Thoracic aorta (tissue), 2 donors: ENCODE data around the gene IMPG1. TPM values are rescaled to one million over a fixed set of nuclear protein-coding genes. Genes with fewer than 3 reads are reported as not detected.

ENCODE experiments used
- ATAC-seq: fragments of 150-250 bp; one replicate; pipeline ENCODE4 v1.8.0; 2017; ENCODE audit warnings: low read depth; ENCODE audit not compliant: insufficient number of reproducible peaks, low FRiP score
- DNase-seq: peaks from one replicate; pipeline ENCODE4 v3.0.0-alpha.2; 2020; ENCODE audit warnings: low spot score
- H3K27ac ChIP-seq, 2 donors: fragments of 200-600 bp; sonication (generic); 1 replicate in 1 of 2; 2 replicates in 1 of 2; pipeline ENCODE4 v1.5.1; 2016; ENCODE audit warnings: mild to moderate bottlenecking in 2 of 2, moderate library complexity in 2 of 2
- H3K27me3 ChIP-seq: fragments of 200-600 bp; sonication (generic); replicated peaks from 2 replicates; pipeline ENCODE4 v1.6.0; 2016; ENCODE audit warnings: mild to moderate bottlenecking; ENCODE audit not compliant: insufficient read depth
- H3K36me3 ChIP-seq: fragments of 200-600 bp; sonication (generic); one replicate; pipeline ENCODE4 v1.5.1; 2016
- H3K4me1 ChIP-seq, 2 donors: fragments of 200-600 bp; sonication (generic); 1 replicate in 1 of 2; 2 replicates in 1 of 2; pipeline versions ENCODE4 v1.5.1 to v1.6.0; 2016; ENCODE audit warnings: low read depth in 2 of 2, mild to moderate bottlenecking in 1 of 2; ENCODE audit not compliant: control insufficient read depth in 1 of 2
- H3K4me3 ChIP-seq: fragments of 200-600 bp; sonication (generic); 2 replicates; pipeline ENCODE4 v1.5.1; 2016; ENCODE audit warnings: mild to moderate bottlenecking
- H3K9me3 ChIP-seq: fragments of 200-600 bp; sonication (generic); 2 replicates; pipeline ENCODE4 v1.5.1; 2016
- total RNA-seq, 2 donors: library from RNA; depleted of rRNA; stranded (reverse); fragments of >200 nt; gene quantifications; one replicate each; pipeline versions ENCODE4 v1.1.0 to v1.2.3, GENCODE V29; 2016
- TF ChIP-seq, protein P1 (sequence below): fragments of 200-600 bp; sonication (generic); IDR thresholded peaks from one replicate; pipeline ENCODE4 v1.5.1; 2019; ENCODE audit warnings: antibody characterized with exemption

IMPG1 gene
- total RNA-seq, 2 donors from 2014 or later, result not detected

GRCh38 chr6:75941509-75941908, 131.0 kb downstream of the IMPG1 start:
- H3K4me3 ChIP-seq, result no peak overlapping the region
- ATAC-seq (no peak), DNase-seq (no peak)
- H3K27ac ChIP-seq, result no peak overlapping the region
- H3K4me1 ChIP-seq, result no peaks in the 10 kb centered on the region
- no peaks in the 10 kb centered on the region for H3K36me3 ChIP-seq
- no peaks in the 10 kb centered on the region for H3K27me3 ChIP-seq
- no peaks in the 10 kb centered on the region for H3K9me3 ChIP-seq
- TF ChIP-seq, protein P1, sequence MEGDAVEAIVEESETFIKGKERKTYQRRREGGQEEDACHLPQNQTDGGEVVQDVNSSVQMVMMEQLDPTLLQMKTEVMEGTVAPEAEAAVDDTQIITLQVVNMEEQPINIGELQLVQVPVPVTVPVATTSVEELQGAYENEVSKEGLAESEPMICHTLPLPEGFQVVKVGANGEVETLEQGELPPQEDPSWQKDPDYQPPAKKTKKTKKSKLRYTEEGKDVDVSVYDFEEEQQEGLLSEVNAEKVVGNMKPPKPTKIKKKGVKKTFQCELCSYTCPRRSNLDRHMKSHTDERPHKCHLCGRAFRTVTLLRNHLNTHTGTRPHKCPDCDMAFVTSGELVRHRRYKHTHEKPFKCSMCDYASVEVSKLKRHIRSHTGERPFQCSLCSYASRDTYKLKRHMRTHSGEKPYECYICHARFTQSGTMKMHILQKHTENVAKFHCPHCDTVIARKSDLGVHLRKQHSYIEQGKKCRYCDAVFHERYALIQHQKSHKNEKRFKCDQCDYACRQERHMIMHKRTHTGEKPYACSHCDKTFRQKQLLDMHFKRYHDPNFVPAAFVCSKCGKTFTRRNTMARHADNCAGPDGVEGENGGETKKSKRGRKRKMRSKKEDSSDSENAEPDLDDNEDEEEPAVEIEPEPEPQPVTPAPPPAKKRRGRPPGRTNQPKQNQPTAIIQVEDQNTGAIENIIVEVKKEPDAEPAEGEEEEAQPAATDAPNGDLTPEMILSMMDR, result no peak

- ATAC-seq, result no peak
- Histone ChIP-seq H3K4me1 (no peaks in the 10 kb centered on the region), H3K27me3 (no peaks in the 10 kb centered on the region), H3K36me3 (no peaks in the 10 kb centered on the region), H3K27ac (no peak overlapping the region), H3K4me3 (no peak overlapping the region), H3K9me3 (no peaks in the 10 kb centered on the region)
- no peak for DNase-seq
- TF ChIP-seq, protein P1, result no peak
Measured at GRCh38 chr6:75940564-75940963, 131.9 kb downstream of the IMPG1 start.

GRCh38 chr6:75937846-75938245, 134.6 kb downstream of the IMPG1 start:
- no peaks in the 10 kb centered on the region for H3K9me3 ChIP-seq
- no peak overlapping the region for H3K4me3 ChIP-seq
- no peaks in the 10 kb centered on the region for H3K4me1 ChIP-seq
- DNase-seq (no peak), ATAC-seq (no peak)
- TF ChIP-seq, protein P1, result no peak
- no peak overlapping the region for H3K27ac ChIP-seq
- H3K27me3 ChIP-seq, result no peaks in the 10 kb centered on the region
- H3K36me3 ChIP-seq, result no peaks in the 10 kb centered on the region

- Histone ChIP-seq H3K4me1 (peaks cover 0 to 4% of the 10 kb centered on the region in 2 donors), H3K27me3 (no peaks in the 10 kb centered on the region), H3K9me3 (no peaks in the 10 kb centered on the region), H3K27ac (no peak overlapping the region), H3K36me3 (no peaks in the 10 kb centered on the region), H3K4me3 (no peak overlapping the region)
- ATAC-seq, result no peak
- TF ChIP-seq, protein P1, result no peak
- no peak for DNase-seq
Measured at GRCh38 chr6:75936682-75937081, 135.8 kb downstream of the IMPG1 start.

DNA sequence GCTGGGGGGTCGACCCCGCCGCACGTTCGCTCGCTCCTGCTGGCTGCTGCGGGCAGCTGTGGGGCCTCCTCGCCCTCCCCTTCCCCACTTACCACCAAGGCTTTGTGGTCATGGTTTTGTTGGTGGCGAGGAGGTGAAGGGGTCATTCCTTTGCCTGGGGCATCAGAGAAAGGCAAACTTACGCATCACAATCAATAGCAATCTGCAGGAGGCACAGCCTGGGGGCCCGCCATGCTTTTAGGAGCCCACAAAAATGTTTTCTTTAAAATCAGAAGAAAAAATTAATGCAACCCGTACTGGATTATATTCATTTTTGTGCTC, 137.0 kb downstream of the IMPG1 start:
- peaks cover 0 to 17% of the 10 kb centered on the region in 2 donors for H3K4me1 ChIP-seq
- H3K27ac ChIP-seq, result no peak overlapping the region
- ATAC-seq, result no peak
- TF ChIP-seq, protein P1, result no peak
- no peaks in the 10 kb centered on the region for H3K36me3 ChIP-seq
- H3K4me3 ChIP-seq, result peak overlapping the region; percentile 67
- no peaks in the 10 kb centered on the region for H3K9me3 ChIP-seq
- H3K27me3 ChIP-seq, result no peaks in the 10 kb centered on the region
- DNase-seq, result no peak
